SU-DHL-6 (cell line): ENCODE measurements around the gene DOCK10.

Experiments
- H2AFZ ChIP-seq: fragments of 200-600 bp; sonication (generic); 2 replicates; pipeline ENCODE4 v1.6.1; 2014; ENCODE audit warnings: low read depth, mild to moderate bottlenecking, moderate library complexity, mixed read lengths, antibody characterized with exemption, low read length; ENCODE audit not compliant: severe bottlenecking
- H3F3A ChIP-seq: fragments of 200-600 bp; shearing (Covaris generic); 2 replicates; pipeline ENCODE4 v1.6.0; 2016; ENCODE audit warnings: antibody characterized with exemption, mild to moderate bottlenecking; ENCODE audit not compliant: insufficient read depth
- H3K27ac ChIP-seq: fragments of 200-600 bp; sonication (generic); 2 replicates; pipeline ENCODE4 v1.5.1; 2016; ENCODE audit warnings: low read depth, mild to moderate bottlenecking, low read length, moderate library complexity, mixed read lengths
- H3K27me3 ChIP-seq: fragments of 200-600 bp; sonication (generic), shearing (Covaris generic); 2 replicates; pipeline ENCODE4 v1.6.0; 2014; ENCODE audit warnings: mild to moderate bottlenecking, low read length
- H3K36me3 ChIP-seq: fragments of 200-600 bp; sonication (generic); 2 replicates; pipeline ENCODE4 v1.6.1; 2014; ENCODE audit warnings: mild to moderate bottlenecking, low read length, mixed read lengths
- H3K4me2 ChIP-seq: fragments of 300-600, 200-600 bp; shearing (Covaris generic), sonication (generic); 2 replicates; pipeline ENCODE4 v1.6.0; 2014; ENCODE audit warnings: low read length, low read depth, mild to moderate bottlenecking; ENCODE audit not compliant: poor library complexity, severe bottlenecking
- H3K4me3 ChIP-seq: fragments of 200-600 bp; sonication (generic); 2 replicates; pipeline ENCODE4 v1.5.1; 2014; ENCODE audit warnings: antibody characterized with exemption, low read length, mild to moderate bottlenecking, mixed read lengths; ENCODE audit not compliant: insufficient read depth, poor library complexity, severe bottlenecking
- H3K79me2 ChIP-seq: fragments of 200-600 bp; sonication (generic); 2 replicates; pipeline ENCODE4 v1.6.1; 2014; ENCODE audit warnings: mild to moderate bottlenecking, low read length, moderate library complexity; ENCODE audit not compliant: insufficient read depth
- H3K9ac ChIP-seq: fragments of 200-600 bp; sonication (generic); 2 replicates; pipeline ENCODE4 v1.7.0; 2014; ENCODE audit warnings: mild to moderate bottlenecking, low read length
- H3K9me2 ChIP-seq: fragments of 200-600 bp; sonication (generic); replicated peaks from 2 replicates; pipeline ENCODE4 v1.6.1; 2014; ENCODE audit warnings: low read length; ENCODE audit not compliant: insufficient read depth
- H3K9me3 ChIP-seq: fragments of 200-600 bp; sonication (generic); 2 replicates; pipeline ENCODE4 v1.6.1; 2014; ENCODE audit warnings: low read length, mixed read lengths; ENCODE audit not compliant: insufficient read depth
- H4K20me1 ChIP-seq: fragments of 200-600 bp; sonication (generic); 2 replicates; pipeline ENCODE4 v1.6.1; 2014; ENCODE audit warnings: low read depth, mild to moderate bottlenecking, antibody characterized with exemption, low read length, moderate library complexity, mixed read lengths
- CTCF ChIP-seq: fragments of 200-600 bp; sonication (generic); IDR thresholded peaks from one replicate; pipeline ENCODE4 v1.5.1; 2017; ENCODE audit warnings: antibody characterized with exemption, mild to moderate bottlenecking, low read length, moderate library complexity; ENCODE audit not compliant: insufficient read depth, poor library complexity, severe bottlenecking
- EZH2phosphoT487 ChIP-seq: fragments of 200-600 bp; sonication (generic), shearing (Covaris generic); conservative IDR thresholded peaks from 2 replicates; pipeline ENCODE4 v1.6.1; 2018; ENCODE audit warnings: mild to moderate bottlenecking, antibody characterized with exemption, low read length, moderate library complexity, mixed read lengths

DOCK10 gene

GRCh38 chr2:224951723-224952481 is 90.4 kb downstream of the DOCK10 start:
- Histone ChIP-seq H3K9me3 (no peaks in the 10 kb centered on the region), H4K20me1 (no peaks in the 10 kb centered on the region), H3K9ac (no peak overlapping the region), H3K27me3 (no peaks in the 10 kb centered on the region), H3K4me2 (no peak overlapping the region), H3K27ac (no peak overlapping the region), H2AFZ (no peak overlapping the region), H3K36me3 (no peaks in the 10 kb centered on the region), H3K4me3 (no peak overlapping the region), H3F3A (no peaks in the 10 kb centered on the region), H3K79me2 (no peaks in the 10 kb centered on the region), H3K9me2 (no peaks in the 10 kb centered on the region)
- TF ChIP-seq EZH2phosphoT487 (no peak), CTCF (no peak)

GRCh38 chr2:224948859-224949258 is 93.4 kb downstream of the DOCK10 start:
- no peaks in the 10 kb centered on the region for H4K20me1 ChIP-seq
- no peak overlapping the region for H3K9ac ChIP-seq
- no peak overlapping the region for H3K27ac ChIP-seq
- H3K27me3 ChIP-seq, result no peaks in the 10 kb centered on the region
- H3K79me2 ChIP-seq, result no peaks in the 10 kb centered on the region
- no peak overlapping the region for H2AFZ ChIP-seq
- H3K4me3 ChIP-seq, result no peak overlapping the region
- H3K36me3 ChIP-seq, result no peaks in the 10 kb centered on the region
- H3K4me2 ChIP-seq, result no peak overlapping the region
- no peaks in the 10 kb centered on the region for H3K9me2 ChIP-seq
- no peaks in the 10 kb centered on the region for H3K9me3 ChIP-seq
- TF ChIP-seq CTCF, result no peak
- no peak for TF ChIP-seq EZH2phosphoT487
- no peaks in the 10 kb centered on the region for H3F3A ChIP-seq

- no peak overlapping the region for H3K27ac ChIP-seq
- H4K20me1 ChIP-seq, result no peaks in the 10 kb centered on the region
- H3F3A ChIP-seq, result no peaks in the 10 kb centered on the region
- no peaks in the 10 kb centered on the region for H3K9me2 ChIP-seq
- H3K79me2 ChIP-seq, result no peaks in the 10 kb centered on the region
- no peaks in the 10 kb centered on the region for H3K27me3 ChIP-seq
- no peak overlapping the region for H2AFZ ChIP-seq
- H3K9ac ChIP-seq, result no peak overlapping the region
- TF ChIP-seq CTCF (no peak), EZH2phosphoT487 (no peak)
- no peaks in the 10 kb centered on the region for H3K9me3 ChIP-seq
- no peak overlapping the region for H3K4me2 ChIP-seq
- H3K4me3 ChIP-seq, result no peak overlapping the region
- no peaks in the 10 kb centered on the region for H3K36me3 ChIP-seq
These were observed 94.3 kb downstream of the DOCK10 start for GRCh38 chr2:224948005-224948404.
